NB4 (cell line): ENCODE measurements around the gene ALKBH8.

Source experiments
- DNase-seq: peaks from one replicate; pipeline ENCODE4 v3.0.0; 2010; ENCODE audit warnings: low read depth
- H3K4me3 ChIP-seq: one replicate; pipeline ENCODE4 v1.5.1; 2011; ENCODE audit warnings: mild to moderate bottlenecking, low read depth, low read length, moderate library complexity
- CTCF ChIP-seq: IDR thresholded peaks from one replicate; pipeline ENCODE4 v1.5.1; 2012; ENCODE audit warnings: low read depth, low read length
- MAX ChIP-seq: IDR thresholded peaks from 2 replicates; pipeline ENCODE4 v1.6.1; 2011; ENCODE audit warnings: low read depth, low read length
- MYC ChIP-seq: IDR thresholded peaks from 2 replicates; pipeline ENCODE4 v1.6.1; 2011; ENCODE audit warnings: low read depth, low read length
- POLR2A ChIP-seq: IDR thresholded peaks from 2 replicates; pipeline ENCODE4 v1.6.1; 2011; ENCODE audit warnings: mild to moderate bottlenecking; ENCODE audit not compliant: insufficient read length; ENCODE audit errors: extremely low read depth

The ALKBH8 gene

GRCh38 chr11:107605061-107606006 lies 39.8 kb upstream of the ALKBH8 start:
- H3K4me3 ChIP-seq = no peak overlapping the region
- TF ChIP-seq CTCF = no peak
- TF ChIP-seq MAX = no peak
- TF ChIP-seq POLR2A = no peak
- no peak for TF ChIP-seq MYC
- no peak for DNase-seq

- TF ChIP-seq MAX (no peak), MYC (no peak), POLR2A (no peak), CTCF (peak; percentile 55)
- H3K4me3 ChIP-seq = no peak overlapping the region
- peak; percentile 16 for DNase-seq
These were observed 32.9 kb upstream of the ALKBH8 start for GRCh38 chr11:107598225-107599139.

GRCh38 chr11:107594736-107595135 lies 29.2 kb upstream of the ALKBH8 start:
- H3K4me3 ChIP-seq = no peak overlapping the region
- TF ChIP-seq POLR2A (no peak), MAX (no peak), MYC (no peak), CTCF (no peak)
- no peak for DNase-seq

GRCh38 chr11:107593951-107594350 lies 28.4 kb upstream of the ALKBH8 start:
- H3K4me3 ChIP-seq = no peak overlapping the region
- no peak for DNase-seq
- TF ChIP-seq MAX (no peak), MYC (no peak), POLR2A (no peak), CTCF (no peak)

- TF ChIP-seq MAX = no peak
- TF ChIP-seq CTCF = no peak
- TF ChIP-seq POLR2A = no peak
- TF ChIP-seq MYC = no peak
- DNase-seq = no peak
- H3K4me3 ChIP-seq = no peak overlapping the region
These were observed 27.3 kb upstream of the ALKBH8 start for GRCh38 chr11:107592813-107593212.
